CD4-positive, CD25-positive, alpha-beta regulatory T cell (primary cell): ENCODE data around the gene MAML2. TPM values are rescaled to one million over a fixed set of nuclear protein-coding genes. Genes with fewer than 3 reads are reported as not detected.

ENCODE experiments used
- ATAC-seq, 2 donors: fragments of 150-1000 bp; cut with Tn5 transposase; one replicate each; pipeline ENCODE4 v1.10.0; 2021; ENCODE audit warnings: low read depth in 2 of 2, moderate number of reproducible peaks in 2 of 2, moderate library complexity in 1 of 2
- DNase-seq, 3 donors: peaks; one replicate each; pipeline versions ENCODE4 v3.0.0 to v3.0.0-alpha.2; 2012 to 2022; ENCODE audit warnings: mixed read lengths in 1 of 3
- H3K27ac ChIP-seq: one replicate; pipeline ENCODE4 v1.7.0; 2013; ENCODE audit warnings: mild to moderate bottlenecking, low read length; ENCODE audit not compliant: insufficient read depth, poor library complexity, severe bottlenecking
- H3K27me3 ChIP-seq: one replicate; pipeline ENCODE4 v1.7.0; 2013; ENCODE audit warnings: low read length; ENCODE audit not compliant: control insufficient read depth, insufficient read depth
- H3K36me3 ChIP-seq: one replicate; pipeline ENCODE4 v1.7.0; 2013; ENCODE audit warnings: mild to moderate bottlenecking, low read length, moderate library complexity; ENCODE audit not compliant: control insufficient read depth, insufficient read depth
- H3K4me1 ChIP-seq: 2 replicates; pipeline ENCODE4 v1.7.0; 2013; ENCODE audit warnings: mild to moderate bottlenecking, low read length; ENCODE audit not compliant: insufficient read depth, control insufficient read depth, poor library complexity, severe bottlenecking
- H3K4me3 ChIP-seq: one replicate; pipeline ENCODE4 v1.7.0; 2013; ENCODE audit warnings: low read depth, mild to moderate bottlenecking, low read length, moderate library complexity
- H3K9me3 ChIP-seq, 2 experiments: 1 replicate in 1 of 2; 2 replicates in 1 of 2; pipeline ENCODE4 v1.7.0; 2013; ENCODE audit warnings: low read length in 2 of 2, mild to moderate bottlenecking in 1 of 2, moderate library complexity in 1 of 2; ENCODE audit not compliant: control insufficient read depth in 2 of 2
- H3K27ac Mint-ChIP-seq, 3 donors: one replicate each; pipeline ENCODE4 v1.8.0; 2020 to 2022; ENCODE audit warnings: mild to moderate bottlenecking in 3 of 3, mixed read lengths in 3 of 3, moderate library complexity in 2 of 3
- H3K27me3 Mint-ChIP-seq: one replicate; pipeline ENCODE4 v1.8.0; 2022; ENCODE audit warnings: mild to moderate bottlenecking, mixed read lengths
- H3K36me3 Mint-ChIP-seq: one replicate; pipeline ENCODE4 v1.8.0; 2020; ENCODE audit warnings: mixed read lengths
- H3K4me1 Mint-ChIP-seq, 4 donors: one replicate each; pipeline ENCODE4 v1.8.0; 2020 to 2022; ENCODE audit warnings: mixed read lengths in 4 of 4, mild to moderate bottlenecking in 1 of 4
- H3K4me3 Mint-ChIP-seq, 4 donors: one replicate each; pipeline ENCODE4 v1.8.0; 2020 to 2022; ENCODE audit warnings: mild to moderate bottlenecking in 4 of 4, mixed read lengths in 4 of 4, moderate library complexity in 3 of 4
- H3K9me3 Mint-ChIP-seq, 7 donors: one replicate each; pipeline ENCODE4 v1.8.0; 2020 to 2022; ENCODE audit warnings: mixed read lengths in 7 of 7, mild to moderate bottlenecking in 3 of 7, moderate library complexity in 2 of 7
- polyA plus RNA-seq, 4 donors: library from polyadenylated mRNA; unstranded; fragments of 300-500 nt; fragmentation: Illumina TruSeq; gene quantifications; one replicate each; pipeline ENCODE4 v1.2.3, GENCODE V29; 2021
- total RNA-seq: library from RNA; stranded (reverse); gene quantifications from one replicate; pipeline ENCODE4 v1.2.3, GENCODE V29; 2022

The MAML2 gene
- total and polyA plus RNA-seq, 5 donors from 2014 or later, result 4.1 to 35.6 (median 9.3) TPM

DNA sequence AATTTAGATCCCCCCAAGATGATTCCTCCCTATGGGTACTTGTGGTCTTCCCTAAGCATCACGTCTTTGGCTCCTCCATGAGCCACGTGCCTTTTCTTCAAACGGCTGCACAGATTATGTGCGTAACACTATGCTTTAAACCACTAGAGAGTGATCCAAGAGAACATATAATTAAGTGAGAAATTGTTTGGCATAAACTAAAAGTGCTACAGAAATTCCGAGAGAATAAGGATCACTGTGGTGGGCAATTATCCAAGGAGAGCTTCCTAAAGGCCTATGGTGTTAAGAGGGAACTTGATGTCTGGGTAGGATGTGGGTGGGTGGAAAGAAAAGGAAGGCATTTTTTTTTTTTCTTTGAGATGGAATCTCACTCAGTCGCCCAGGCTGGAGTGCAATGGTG is 110.9 kb downstream of the MAML2 start:
- ATAC-seq (no peak), DNase-seq (no peak)
- Histone ChIP-seq H3K9me3 (no peaks in the 10 kb centered on the region), H3K36me3 (no peaks in the 10 kb centered on the region), H3K4me1 (peaks cover 28% of the 10 kb centered on the region), H3K27ac (no peak overlapping the region), H3K4me3 (no peak overlapping the region), H3K27me3 (no peaks in the 10 kb centered on the region)
- Mint-ChIP-seq H3K27ac (peak overlapping the region in 1 of 3 donors; percentile 11), H3K4me1 (peaks cover 14 to 63% (median 39%) of the 10 kb centered on the region in 4 donors), H3K9me3 (no peaks in the 10 kb centered on the region), H3K4me3 (no peak overlapping the region), H3K27me3 (no peaks in the 10 kb centered on the region), H3K36me3 (peaks cover 27% of the 10 kb centered on the region)

DNA sequence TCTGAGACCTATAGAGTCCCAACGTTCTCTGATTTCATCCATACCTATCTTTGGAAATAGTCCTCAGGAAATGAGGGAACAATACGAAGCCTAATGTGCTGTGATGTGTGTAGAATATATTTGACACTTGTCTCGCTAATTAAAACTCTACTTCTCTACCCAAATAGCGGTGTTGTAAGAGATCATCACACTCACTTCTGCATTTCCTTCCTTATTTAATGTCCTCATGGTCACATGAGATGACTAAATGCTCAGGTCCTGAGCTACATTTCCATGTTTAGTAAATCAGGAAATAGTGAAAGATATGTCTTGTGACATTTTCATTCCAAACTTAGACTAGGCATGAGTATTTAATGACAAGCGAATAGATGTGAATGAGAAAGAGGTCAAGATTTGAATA is 112.3 kb downstream of the MAML2 start:
- Histone ChIP-seq H3K9me3 (no peaks in the 10 kb centered on the region), H3K27me3 (no peaks in the 10 kb centered on the region), H3K4me1 (peaks cover 14% of the 10 kb centered on the region), H3K27ac (no peak overlapping the region), H3K36me3 (no peaks in the 10 kb centered on the region), H3K4me3 (no peak overlapping the region)
- peak overlapping the region in 1 of 3 donors; percentile 44 for H3K27ac Mint-ChIP-seq
- peaks cover 17 to 75% (median 42%) of the 10 kb centered on the region in 4 donors for H3K4me1 Mint-ChIP-seq
- no peak for DNase-seq
- no peak overlapping the region for H3K4me3 Mint-ChIP-seq
- no peaks in the 10 kb centered on the region for H3K27me3 Mint-ChIP-seq
- ATAC-seq, result no peak
- H3K36me3 Mint-ChIP-seq, result peaks cover 27% of the 10 kb centered on the region
- H3K9me3 Mint-ChIP-seq, result no peaks in the 10 kb centered on the region

DNA sequence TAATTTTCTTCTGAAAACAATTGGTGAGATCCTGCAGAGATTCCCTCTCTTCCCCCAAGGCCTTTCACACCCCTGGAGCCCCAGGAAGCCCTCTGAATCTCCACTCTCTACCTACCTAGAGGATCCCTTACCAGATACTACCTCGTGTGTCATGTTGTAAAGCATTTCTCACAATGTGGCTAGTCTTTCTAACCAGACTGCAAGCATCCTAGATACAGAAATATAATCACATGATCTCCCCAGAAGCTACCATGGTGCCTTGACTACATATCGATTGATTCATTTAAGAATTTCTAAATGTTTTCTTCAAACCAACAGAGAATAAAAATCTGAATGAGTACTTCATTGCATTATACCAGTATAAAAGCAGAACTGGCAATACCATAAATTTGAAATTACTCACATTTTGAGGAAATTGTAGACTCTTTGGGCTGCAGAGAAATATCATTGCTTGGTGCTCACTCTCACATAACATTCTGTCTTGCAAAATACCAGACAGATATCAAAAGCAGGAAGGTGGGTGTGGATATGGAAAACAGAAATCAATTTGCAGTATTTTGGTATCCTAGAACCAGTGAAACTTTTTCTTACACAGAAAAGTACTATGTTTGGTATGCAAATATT is 113.5 kb downstream of the MAML2 start:
- ATAC-seq (no peak), DNase-seq (no peak)
- H3K27me3 ChIP-seq, result no peaks in the 10 kb centered on the region
- peaks cover 12% of the 10 kb centered on the region for H3K4me1 ChIP-seq
- H3K9me3 ChIP-seq, result no peaks in the 10 kb centered on the region
- no peaks in the 10 kb centered on the region for H3K36me3 ChIP-seq
- Mint-ChIP-seq H3K4me3 (peak overlapping the region in 1 of 4 donors; percentile 1), H3K9me3 (no peaks in the 10 kb centered on the region), H3K4me1 (peaks cover 25 to 86% (median 48%) of the 10 kb centered on the region in 4 donors), H3K27me3 (no peaks in the 10 kb centered on the region), H3K36me3 (peaks cover 25% of the 10 kb centered on the region), H3K27ac (peak overlapping the region; percentile 1 to 92 (median 79))
- no peak overlapping the region for H3K4me3 ChIP-seq
- no peak overlapping the region for H3K27ac ChIP-seq

DNA sequence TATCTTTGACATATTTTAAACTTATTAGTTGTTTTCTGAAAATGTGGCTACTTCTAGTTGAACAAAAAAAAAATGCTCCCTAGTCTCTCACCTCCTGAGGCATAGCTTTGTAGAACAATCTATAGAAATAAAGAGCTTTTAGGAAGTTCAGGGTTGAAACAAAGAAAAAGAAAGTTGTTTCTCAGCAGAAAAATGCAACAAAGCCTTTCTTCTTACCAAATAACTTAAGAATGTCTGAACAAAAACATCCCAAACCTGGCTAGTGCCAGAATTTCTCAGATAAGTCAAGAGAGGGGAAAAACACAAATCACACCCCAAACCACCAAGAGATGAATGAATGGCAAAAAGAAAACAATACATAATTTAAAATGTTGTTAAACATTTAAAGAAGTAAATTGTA is 114.1 kb downstream of the MAML2 start:
- H3K9me3 ChIP-seq, result no peaks in the 10 kb centered on the region
- peaks cover 12% of the 10 kb centered on the region for H3K4me1 ChIP-seq
- Mint-ChIP-seq H3K27me3 (no peaks in the 10 kb centered on the region), H3K4me1 (peaks cover 29 to 88% (median 50%) of the 10 kb centered on the region in 4 donors), H3K4me3 (peak overlapping the region in 2 of 4 donors; percentile 20 to 23), H3K9me3 (no peaks in the 10 kb centered on the region), H3K36me3 (peaks cover 26% of the 10 kb centered on the region), H3K27ac (peak overlapping the region; percentile 64 to 92 (median 75))
- ATAC-seq (no peak), DNase-seq (no peak)
- H3K27me3 ChIP-seq, result no peaks in the 10 kb centered on the region
- no peaks in the 10 kb centered on the region for H3K36me3 ChIP-seq
- H3K4me3 ChIP-seq, result no peak overlapping the region
- H3K27ac ChIP-seq, result no peak overlapping the region

DNA sequence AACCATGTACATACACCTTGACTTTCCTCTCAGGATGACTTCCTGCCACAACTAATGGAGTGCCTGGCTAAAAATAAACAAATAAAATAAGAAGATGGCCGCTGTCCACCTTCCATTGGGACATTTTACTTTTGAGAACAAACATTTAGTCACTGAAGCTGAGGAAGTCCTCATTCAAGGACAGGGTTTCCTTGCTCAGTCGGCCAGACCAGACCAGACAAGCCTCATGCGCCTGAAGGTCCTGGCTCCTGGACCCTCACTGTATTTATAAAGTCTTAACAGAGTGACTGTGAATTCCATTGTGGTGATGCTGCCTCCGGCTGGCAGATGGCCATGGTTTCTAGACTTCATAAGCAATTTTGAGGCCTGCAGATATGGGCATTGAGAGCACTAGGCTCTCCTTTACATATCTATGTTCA is 114.5 kb downstream of the MAML2 start:
- DNase-seq, result no peak
- Histone ChIP-seq H3K4me1 (peaks cover 12% of the 10 kb centered on the region), H3K27ac (no peak overlapping the region), H3K36me3 (no peaks in the 10 kb centered on the region), H3K27me3 (no peaks in the 10 kb centered on the region), H3K4me3 (no peak overlapping the region), H3K9me3 (no peaks in the 10 kb centered on the region)
- H3K36me3 Mint-ChIP-seq, result peaks cover 24% of the 10 kb centered on the region
- no peaks in the 10 kb centered on the region for H3K9me3 Mint-ChIP-seq
- ATAC-seq, result no peak
- H3K4me1 Mint-ChIP-seq, result peaks cover 29 to 88% (median 49%) of the 10 kb centered on the region in 4 donors
- H3K4me3 Mint-ChIP-seq, result peak overlapping the region in 1 of 4 donors; percentile 23
- H3K27me3 Mint-ChIP-seq, result no peaks in the 10 kb centered on the region
- H3K27ac Mint-ChIP-seq, result peak overlapping the region; percentile 32 to 92 (median 52)

DNA sequence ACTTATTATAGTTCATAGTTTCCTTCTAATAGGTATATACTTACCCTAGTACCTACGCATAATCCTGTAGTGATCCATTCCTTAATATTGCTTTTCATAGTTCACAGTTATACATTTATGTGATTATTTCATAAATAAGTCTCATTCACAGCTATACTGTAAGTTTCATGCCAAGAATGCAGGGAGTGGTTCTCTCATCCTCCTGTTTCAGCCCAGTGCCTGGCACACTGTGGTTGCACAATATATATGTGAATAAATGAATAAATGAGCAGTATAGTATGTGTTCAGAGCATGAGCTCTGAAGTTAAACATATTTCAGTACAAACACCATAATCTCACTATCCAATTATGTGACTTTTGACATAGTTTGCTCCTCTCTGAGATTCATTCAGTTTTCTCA is 115.8 kb downstream of the MAML2 start:
- ATAC-seq (no peak), DNase-seq (no peak)
- H3K27ac Mint-ChIP-seq, result peak overlapping the region in 2 of 3 donors; percentile 34 to 89
- H3K9me3 Mint-ChIP-seq, result no peaks in the 10 kb centered on the region
- Histone ChIP-seq H3K36me3 (no peaks in the 10 kb centered on the region), H3K4me3 (no peak overlapping the region), H3K27ac (no peak overlapping the region), H3K9me3 (no peaks in the 10 kb centered on the region), H3K4me1 (peaks cover 13% of the 10 kb centered on the region), H3K27me3 (no peaks in the 10 kb centered on the region)
- peaks cover 29 to 88% (median 54%) of the 10 kb centered on the region in 4 donors for H3K4me1 Mint-ChIP-seq
- peaks cover 28% of the 10 kb centered on the region for H3K36me3 Mint-ChIP-seq
- H3K4me3 Mint-ChIP-seq, result no peak overlapping the region
- H3K27me3 Mint-ChIP-seq, result no peaks in the 10 kb centered on the region

DNA sequence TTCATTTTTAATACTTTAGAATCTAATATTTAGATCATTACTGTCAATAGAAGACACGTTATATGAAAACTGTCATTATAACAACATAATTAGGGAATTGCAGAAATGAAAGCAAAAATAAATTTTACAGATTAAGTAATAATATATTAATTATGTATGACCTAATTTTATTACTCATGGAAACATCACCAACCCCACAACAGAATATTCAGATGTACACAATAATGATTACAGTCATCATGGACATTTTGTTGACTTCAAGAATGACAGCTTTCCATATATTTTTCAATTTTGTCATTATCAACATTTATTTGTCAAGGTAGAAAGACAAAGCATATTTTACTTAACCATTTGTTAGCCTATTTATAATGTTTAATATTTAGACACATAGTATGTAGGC is 119.9 kb downstream of the MAML2 start:
- no peaks in the 10 kb centered on the region for H3K36me3 ChIP-seq
- no peak overlapping the region for H3K4me3 Mint-ChIP-seq
- peaks cover 26 to 88% (median 62%) of the 10 kb centered on the region in 4 donors for H3K4me1 Mint-ChIP-seq
- peak overlapping the region in 2 of 3 donors; percentile 72 to 75 for H3K27ac Mint-ChIP-seq
- DNase-seq (no peak), ATAC-seq (no peak)
- H3K27ac ChIP-seq, result no peak overlapping the region
- no peaks in the 10 kb centered on the region for H3K9me3 Mint-ChIP-seq
- no peaks in the 10 kb centered on the region for H3K9me3 ChIP-seq
- peaks cover 48% of the 10 kb centered on the region for H3K4me1 ChIP-seq
- H3K27me3 Mint-ChIP-seq, result no peaks in the 10 kb centered on the region
- H3K4me3 ChIP-seq, result no peak overlapping the region
- no peaks in the 10 kb centered on the region for H3K27me3 ChIP-seq
- peaks cover 21% of the 10 kb centered on the region for H3K36me3 Mint-ChIP-seq

DNA sequence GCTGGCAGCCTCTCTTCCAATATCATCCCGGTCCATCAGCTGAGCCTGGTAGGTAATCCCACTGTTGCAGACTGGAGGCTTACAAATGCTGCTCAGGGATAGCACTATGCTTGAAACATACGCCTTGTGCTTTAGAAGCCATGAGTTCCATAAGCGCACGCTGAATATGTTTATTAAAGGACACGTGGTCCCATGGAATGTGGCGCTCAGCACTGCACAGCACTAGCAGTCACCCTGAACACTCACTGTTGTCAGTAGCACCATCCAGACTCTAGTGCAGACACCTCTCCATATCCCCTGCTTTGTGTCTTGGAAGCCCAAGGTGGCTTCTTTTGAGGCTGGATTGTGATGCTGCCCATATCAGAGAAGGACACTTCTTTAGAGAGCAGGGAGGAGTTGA is 120.9 kb downstream of the MAML2 start:
- Mint-ChIP-seq H3K36me3 (peaks cover 21% of the 10 kb centered on the region), H3K4me1 (peaks cover 22 to 88% (median 63%) of the 10 kb centered on the region in 4 donors), H3K27me3 (no peaks in the 10 kb centered on the region), H3K4me3 (peak overlapping the region; percentile 4 to 70 (median 35)), H3K27ac (peak overlapping the region; percentile 78 to 94 (median 92)), H3K9me3 (no peaks in the 10 kb centered on the region)
- Histone ChIP-seq H3K4me3 (no peak overlapping the region), H3K9me3 (no peaks in the 10 kb centered on the region), H3K36me3 (no peaks in the 10 kb centered on the region), H3K27me3 (no peaks in the 10 kb centered on the region), H3K27ac (no peak overlapping the region), H3K4me1 (peaks cover 57% of the 10 kb centered on the region)
- DNase-seq (no peak), ATAC-seq (no peak)
